HG03469 (cell line): ENCODE measurements around the gene YIPF3.
"Not testable (repeated sequence)": the region's sequence is repeated elsewhere in the genome, so short reads cannot be mapped to it uniquely, and the experiment has no call there.

Source experiments
- ATAC-seq: cut with Tn5 transposase; IDR thresholded peaks from one replicate; pipeline ENCODE4 v1.9.1; 2021; ENCODE audit warnings: mild to moderate bottlenecking, moderate library complexity, moderate number of reproducible peaks; ENCODE audit not compliant: unreplicated experiment

Gene YIPF3

GRCh38 chr6:43516697-43517504 lies at the start of gene YIPF3, which contains the start of gene POLR1C:
Gene YIPF3, minus strand, starts transcription at chr6:43516926. Its CDS starts 119 bp downstream, at chr6:43516807.
Gene POLR1C, plus strand, starts transcription at chr6:43517089. Its CDS starts 21 bp downstream, at chr6:43517110.
- peak; percentile 73 for ATAC-seq

GRCh38 chr6:43559328-43559727 lies 42.6 kb upstream of the YIPF3 start:
- ATAC-seq, result no peak

- ATAC-seq, result not testable (repeated sequence)
Observed at GRCh38 chr6:43557620-43558019, 40.9 kb upstream of the YIPF3 start.

GRCh38 chr6:43547222-43547621 lies 30.5 kb upstream of the YIPF3 start:
- ATAC-seq, result no peak

GRCh38 chr6:43544461-43544860 lies 27.7 kb upstream of the YIPF3 start:
- no peak for ATAC-seq

- ATAC-seq, result no peak
Observed at GRCh38 chr6:43541774-43542471, 25.2 kb upstream of the YIPF3 start.

- ATAC-seq, result no peak
Observed at GRCh38 chr6:43540507-43540906, 23.8 kb upstream of the YIPF3 start.

GRCh38 chr6:43539409-43539808 lies 22.7 kb upstream of the YIPF3 start:
- not testable (repeated sequence) for ATAC-seq

- not testable (repeated sequence) for ATAC-seq
Observed at GRCh38 chr6:43538986-43539385, 22.3 kb upstream of the YIPF3 start.

GRCh38 chr6:43532201-43532600 lies 15.5 kb upstream of the YIPF3 start:
- ATAC-seq, result no peak

- no peak for ATAC-seq
Observed at GRCh38 chr6:43524483-43524961, 7.8 kb upstream of the YIPF3 start.

- ATAC-seq, result no peak
Observed at GRCh38 chr6:43523284-43523683, 6.6 kb upstream of the YIPF3 start.

- ATAC-seq, result no peak
Observed at GRCh38 chr6:43522547-43523261, 6.0 kb upstream of the YIPF3 start.

- ATAC-seq, result no peak
Observed at GRCh38 chr6:43521836-43522235, 5.1 kb upstream of the YIPF3 start.

- ATAC-seq, result no peak
Observed at GRCh38 chr6:43520097-43520496, 3.4 kb upstream of the YIPF3 start.

GRCh38 chr6:43517505-43518357 lies 1.0 kb upstream of the YIPF3 start:
- ATAC-seq, result no peak

GRCh38 chr6:43516367-43516696 lies 394 bp downstream of the YIPF3 start:
- peak; percentile 6 for ATAC-seq

- no peak for ATAC-seq
Observed at GRCh38 chr6:43515808-43516207, 918 bp downstream of the YIPF3 start.

- no peak for ATAC-seq
Observed at GRCh38 chr6:43511824-43512415, 4.8 kb downstream of the YIPF3 start.

GRCh38 chr6:43510827-43511163 lies 5.9 kb downstream of the YIPF3 start:
- no peak for ATAC-seq
